ENCODE measurements around the gene CTR9.

The CTR9 gene

GRCh38 chr11:10750838-10751580 lies at the start of gene CTR9:
TSS of gene CTR9 (plus strand) at chr11:10751246. CDS start at chr11:10751413, 167 bp downstream.
- peak; percentile 90 for DNase-seq (ENCODE audit: low read depth)

GRCh38 chr11:10701982-10702381 lies 49.1 kb upstream of the CTR9 start:
- DNase-seq (ENCODE audit: low read depth) = no peak

GRCh38 chr11:10708131-10708530 lies 42.9 kb upstream of the CTR9 start:
- no peak for DNase-seq (ENCODE audit: low read depth)

- DNase-seq (ENCODE audit: low read depth) = no peak
These were observed 41.6 kb upstream of the CTR9 start for GRCh38 chr11:10709299-10710086.

GRCh38 chr11:10715571-10715970 lies 35.5 kb upstream of the CTR9 start:
- no peak for DNase-seq (ENCODE audit: low read depth)

- DNase-seq (ENCODE audit: low read depth) = no peak
These were observed 34.9 kb upstream of the CTR9 start for GRCh38 chr11:10716122-10716521.

- DNase-seq (ENCODE audit: low read depth) = no peak
These were observed 34.3 kb upstream of the CTR9 start for GRCh38 chr11:10716543-10717259.

- no peak for DNase-seq (ENCODE audit: low read depth)
These were observed 31.4 kb upstream of the CTR9 start for GRCh38 chr11:10719616-10720015.

GRCh38 chr11:10720881-10721376 lies 30.1 kb upstream of the CTR9 start:
- DNase-seq (ENCODE audit: low read depth) = no peak

GRCh38 chr11:10722307-10722706 lies 28.7 kb upstream of the CTR9 start:
- no peak for DNase-seq (ENCODE audit: low read depth)

- DNase-seq (ENCODE audit: low read depth) = no peak
These were observed 25.7 kb upstream of the CTR9 start for GRCh38 chr11:10725114-10725906.

- no peak for DNase-seq (ENCODE audit: low read depth)
These were observed 25.2 kb upstream of the CTR9 start for GRCh38 chr11:10725907-10726253.

GRCh38 chr11:10727146-10727851 lies 23.7 kb upstream of the CTR9 start:
- no peak for DNase-seq (ENCODE audit: low read depth)

- DNase-seq (ENCODE audit: low read depth) = no peak
These were observed 22.9 kb upstream of the CTR9 start for GRCh38 chr11:10728154-10728553.

GRCh38 chr11:10728789-10729472 lies 22.1 kb upstream of the CTR9 start:
- no peak for DNase-seq (ENCODE audit: low read depth)

GRCh38 chr11:10730151-10730550 lies 20.9 kb upstream of the CTR9 start:
- DNase-seq (ENCODE audit: low read depth) = no peak

- no peak for DNase-seq (ENCODE audit: low read depth)
These were observed 19.9 kb upstream of the CTR9 start for GRCh38 chr11:10731064-10731680.

GRCh38 chr11:10735481-10736475 lies 15.3 kb upstream of the CTR9 start:
- peak; percentile 79 for DNase-seq (ENCODE audit: low read depth)

Data from stimulated activated CD8-positive, alpha-beta memory T cell treated with anti-CD3 and anti-CD28 coated beads, Interleukin-7, amount 100 ng/mL, for 24 hours (primary cell).